Caco-2 (cell line): ENCODE measurements around the gene SLC6A13. TPM values are rescaled to one million over a fixed set of nuclear protein-coding genes. Genes with fewer than 3 reads are reported as not detected.

Experiments used
- BruUV-seq: library from RNA; stranded (reverse); fragments of 400-500 nt; replicated peaks from 2 replicates; lab custom pipeline; 2021; lab: Mats Ljungman, UMichigan
- CTCF ChIA-PET: fragments of 300-600 bp; sonication (Branson Sonifier 250); formaldehyde crosslinking; loops from one replicate; lab custom pipeline; 2022; ENCODE audit warnings: antibody characterized with exemption; lab: Charles Lee
- POLR2A ChIA-PET: fragments of 300-600 bp; sonication (Branson Sonifier 250); formaldehyde crosslinking; loops from one replicate; lab custom pipeline; 2022; ENCODE audit warnings: antibody characterized with exemption; lab: Charles Lee
- DNase-seq, 2 experiments: peaks; one replicate each; pipeline versions ENCODE4 v3.0.0 to v3.0.0-alpha.2; 2020 to 2022
- H3K27me3 ChIP-seq: replicated peaks from 2 replicates; pipeline ENCODE4 v1.6.0; 2011; ENCODE audit warnings: low read length; ENCODE audit not compliant: control insufficient read depth, insufficient read depth
- H3K36me3 ChIP-seq: 2 replicates; pipeline ENCODE4 v1.5.1; 2011; ENCODE audit warnings: low read length; ENCODE audit not compliant: control insufficient read depth, insufficient read depth
- H3K4me1 ChIP-seq: fragments of 250-450 bp; sonication (Bioruptor Pico); 2 replicates; pipeline ENCODE4 v1.5.1; 2020; ENCODE audit warnings: mild to moderate bottlenecking
- H3K4me3 ChIP-seq: 2 replicates; pipeline ENCODE4 v1.5.1; 2011; ENCODE audit warnings: low read depth, mild to moderate bottlenecking, control low read depth, low read length
- H3K9me3 ChIP-seq: fragments of 250-450 bp; sonication (Bioruptor Pico); 2 replicates; pipeline ENCODE4 v1.5.1; 2020; ENCODE audit warnings: mild to moderate bottlenecking, moderate library complexity
- H3K27ac Mint-ChIP-seq: one replicate; pipeline ENCODE4 v1.8.0; 2022; ENCODE audit warnings: mixed read lengths; ENCODE audit not compliant: unreplicated experiment
- H3K27me3 Mint-ChIP-seq: one replicate; pipeline ENCODE4 v1.8.0; 2022; ENCODE audit warnings: mixed read lengths; ENCODE audit not compliant: insufficient read depth, unreplicated experiment
- H3K36me3 Mint-ChIP-seq: one replicate; pipeline ENCODE4 v1.8.0; 2022; ENCODE audit warnings: mild to moderate bottlenecking, mixed read lengths; ENCODE audit not compliant: insufficient read depth, unreplicated experiment
- H3K4me1 Mint-ChIP-seq: one replicate; pipeline ENCODE4 v1.8.0; 2022; ENCODE audit warnings: low read depth, mixed read lengths; ENCODE audit not compliant: unreplicated experiment
- H3K4me3 Mint-ChIP-seq: one replicate; pipeline ENCODE4 v1.8.0; 2022; ENCODE audit warnings: mild to moderate bottlenecking, moderate library complexity, mixed read lengths; ENCODE audit not compliant: unreplicated experiment
- H3K9me3 Mint-ChIP-seq: one replicate; pipeline ENCODE4 v1.8.0; 2022; ENCODE audit warnings: mixed read lengths; ENCODE audit not compliant: unreplicated experiment
- CTCF ChIP-seq, 2 experiments: fragments of 200-600 bp in 1 of 2; IDR thresholded peaks; 1 replicate in 1 of 2; 2 replicates in 1 of 2; pipeline versions ENCODE4 v1.5.1 to v1.8.0; 2011 to 2022; ENCODE audit warnings: antibody characterized with exemption in 1 of 2, control low read depth in 1 of 2, inconsistent platforms in 1 of 2, low read depth in 1 of 2, low read length in 1 of 2, mild to moderate bottlenecking in 1 of 2, moderate library complexity in 1 of 2; ENCODE audit not compliant: insufficient read depth in 1 of 2, severe bottlenecking in 1 of 2, unreplicated experiment in 1 of 2
- intact Hi-C: fragments of 100-400 bp; cut with micrococcal nuclease; formaldehyde crosslinking; loops from one replicate; pipeline ENCODE4 v1.10.0; 2022; ENCODE audit not compliant: unreplicated experiment
- total RNA-seq: library from RNA; stranded (reverse); gene quantifications from 2 replicates; pipeline ENCODE4 v1.2.3, GENCODE V29; 2022

SLC6A13 gene
- total RNA-seq, 1 experiment from 2014 or later: 1.0 TPM

GRCh38 chr12:272942-273341 lies 10.3 kb upstream of the SLC6A13 start:
- no peaks in the 10 kb centered on the region for H3K36me3 ChIP-seq
- no TSS peak for BruUV-seq
- H3K9me3 Mint-ChIP-seq: peaks cover 23% of the 10 kb centered on the region
- H3K4me3 Mint-ChIP-seq: no peak overlapping the region
- H3K4me1 Mint-ChIP-seq: peaks cover 22% of the 10 kb centered on the region
- no peak for TF ChIP-seq CTCF (IDR thresholded peaks at IDR 0.05; ENCODE audit: insufficient read depth in 1 of 2, low read depth in 1 of 2, low read length in 1 of 2, severe bottlenecking in 1 of 2, unreplicated experiment in 1 of 2)
- no peak overlapping the region for H3K27ac Mint-ChIP-seq
- no peak for DNase-seq
- POLR2A ChIA-PET: no interaction called here
- no peak overlapping the region for H3K4me3 ChIP-seq
- intact Hi-C loops: no loop called here
- H3K27me3 Mint-ChIP-seq: peaks cover 6% of the 10 kb centered on the region
- no peaks in the 10 kb centered on the region for H3K9me3 ChIP-seq
- no peaks in the 10 kb centered on the region for H3K27me3 ChIP-seq
- peaks cover 12% of the 10 kb centered on the region for H3K4me1 ChIP-seq
- peaks cover 13% of the 10 kb centered on the region for H3K36me3 Mint-ChIP-seq
- CTCF ChIA-PET: no interaction called here

- H3K27ac Mint-ChIP-seq: no peak overlapping the region
- intact Hi-C loops: no loop called here
- no TSS peak for BruUV-seq
- peaks cover 9% of the 10 kb centered on the region for H3K27me3 Mint-ChIP-seq
- no peak overlapping the region for H3K4me3 Mint-ChIP-seq
- ChIA-PET POLR2A (no interaction called here), CTCF (no interaction called here)
- Histone ChIP-seq H3K27me3 (no peaks in the 10 kb centered on the region), H3K9me3 (no peaks in the 10 kb centered on the region), H3K4me3 (no peak overlapping the region), H3K36me3 (no peaks in the 10 kb centered on the region), H3K4me1 (peaks cover 9% of the 10 kb centered on the region)
- no peak for DNase-seq
- peaks cover 7% of the 10 kb centered on the region for H3K9me3 Mint-ChIP-seq
- peaks cover 15% of the 10 kb centered on the region for H3K4me1 Mint-ChIP-seq
- no peak for TF ChIP-seq CTCF (IDR thresholded peaks at IDR 0.05; ENCODE audit: insufficient read depth in 1 of 2, low read depth in 1 of 2, low read length in 1 of 2, severe bottlenecking in 1 of 2, unreplicated experiment in 1 of 2)
- H3K36me3 Mint-ChIP-seq: peaks cover 10% of the 10 kb centered on the region
Measured at GRCh38 chr12:271161-271560, 8.5 kb upstream of the SLC6A13 start.

GRCh38 chr12:269191-269590 lies 6.6 kb upstream of the SLC6A13 start:
- no peaks in the 10 kb centered on the region for H3K27me3 ChIP-seq
- CTCF ChIA-PET: no interaction called here
- H3K9me3 ChIP-seq: no peaks in the 10 kb centered on the region
- Mint-ChIP-seq H3K9me3 (no peaks in the 10 kb centered on the region), H3K4me1 (peaks cover 6% of the 10 kb centered on the region), H3K36me3 (peaks cover 5% of the 10 kb centered on the region), H3K27ac (no peak overlapping the region), H3K27me3 (peaks cover 18% of the 10 kb centered on the region), H3K4me3 (no peak overlapping the region)
- no peak overlapping the region for H3K4me3 ChIP-seq
- TF ChIP-seq CTCF (IDR thresholded peaks at IDR 0.05; ENCODE audit: insufficient read depth in 1 of 2, low read depth in 1 of 2, low read length in 1 of 2, severe bottlenecking in 1 of 2, unreplicated experiment in 1 of 2): no peak
- no peaks in the 10 kb centered on the region for H3K36me3 ChIP-seq
- no TSS peak for BruUV-seq
- H3K4me1 ChIP-seq: no peaks in the 10 kb centered on the region
- intact Hi-C loops: no loop called here
- no peak for DNase-seq
- POLR2A ChIA-PET: interaction anchor here (0.6 kb wide), 1 partner anchor 40 kb away, joined by 3 read pairs; no protein-coding TSS in a partner anchor
